ENCODE results near the gene NR0B2. TPM values are rescaled to one million over a fixed set of nuclear protein-coding genes. Genes with fewer than 3 reads are reported as not detected.

The NR0B2 gene
- total and polyA plus RNA-seq, 2 of the 13 experiments (the other 11 are each of a cell fraction or from before 2014, with no cell fraction given), result 72.5 to 133 TPM

GRCh38 chr1:26864610-26865480 lies 48.9 kb downstream of the NR0B2 start (continued):
- peak; percentile 84 for TF ChIP-seq SKI (IDR thresholded peaks at IDR 0.05; ENCODE audit: partially characterized antibody)
- TF ChIP-seq ATF7-NPFF (CRISPR knock-in tag; IDR thresholded peaks at IDR 0.05; ENCODE audit: low read depth), result peak; percentile 95
- no peak for TF ChIP-seq MTA1 (CRISPR knock-in tag; IDR thresholded peaks at IDR 0.05; ENCODE audit: borderline replicate concordance)
- TF ChIP-seq CTCF (CRISPR knock-in tag; IDR thresholded peaks at IDR 0.05), result no peak; the same call in 1 of the 2 replicates
- TF ChIP-seq RBFOX2 (IDR thresholded peaks at IDR 0.05; ENCODE audit: low read depth, low read length), result peak; percentile 81
- TF ChIP-seq CHCHD3 (CRISPR knock-in tag; IDR thresholded peaks at IDR 0.05), result peak; percentile 86; the same call in 1 of the 2 replicates
- TF ChIP-seq ZNF446 (CRISPR knock-in tag; IDR thresholded peaks at IDR 0.05), result no peak; the same call in 1 of the 2 replicates
- 0 out of 2 replicates have a peak, but pooled peaks have one; percentile 57 for TF ChIP-seq TP53 (CRISPR knock-in tag; conservative IDR thresholded peaks at IDR 0.05)
- no peak for TF ChIP-seq TRAFD1 (CRISPR knock-in tag; IDR thresholded peaks at IDR 0.05; ENCODE audit: borderline replicate concordance)
- TF ChIP-seq ZNF558 (CRISPR knock-in tag; IDR thresholded peaks at IDR 0.05; ENCODE audit: borderline replicate concordance), result peak; percentile 90; the same call in 1 of the 2 replicates
- peak; percentile 5; the same call in 1 of the 2 replicates for TF ChIP-seq CEBPG (CRISPR knock-in tag; IDR thresholded peaks at IDR 0.05)
- TF ChIP-seq ZBTB25 (CRISPR knock-in tag; IDR thresholded peaks at IDR 0.05), result no peak
- TF ChIP-seq FOXO1 (CRISPR knock-in tag; IDR thresholded peaks at IDR 0.05), result no peak
- TF ChIP-seq PAX8 (CRISPR knock-in tag; IDR thresholded peaks at IDR 0.05; ENCODE audit: borderline replicate concordance), result 0 out of 2 replicates have a peak, but pooled peaks have one; percentile 81
- TF ChIP-seq AGO1 (IDR thresholded peaks at IDR 0.05; ENCODE audit: low read depth, low read length, poor library complexity, severe bottlenecking), result peak; percentile 34
- TF ChIP-seq ZNF577 (CRISPR knock-in tag; IDR thresholded peaks at IDR 0.05; ENCODE audit: borderline replicate concordance, low read depth), result no peak
- peak; percentile 18; the same call in 1 of the 2 replicates for TF ChIP-seq ZBTB39 (CRISPR knock-in tag; IDR thresholded peaks at IDR 0.05)
- TF ChIP-seq BCL6 (CRISPR knock-in tag; IDR thresholded peaks at IDR 0.05), result no peak
- peak; percentile 57; the same call in 1 of the 2 replicates for TF ChIP-seq KAT7 (CRISPR knock-in tag; IDR thresholded peaks at IDR 0.05; ENCODE audit: borderline replicate concordance)
- 0 out of 2 replicates have a peak, but pooled peaks have one; percentile 3 for TF ChIP-seq RARA (CRISPR knock-in tag; IDR thresholded peaks at IDR 0.05)

Measured in HepG2 (cell line).